ENCODE measurements around the gene RND2. TPM values are rescaled to one million over a fixed set of nuclear protein-coding genes. Genes with fewer than 3 reads are reported as not detected.
A peak's percentile ranks its signal among the peaks of the same experiment; 100 is the strongest.

The RND2 gene
- total and polyA plus RNA-seq, 2 of the 13 experiments (the other 11 are each of a cell fraction or from before 2014, with no cell fraction given): 0.05 to 0.11 TPM

- TF ChIP-seq AKNA (CRISPR knock-in tag; IDR thresholded peaks at IDR 0.05; ENCODE audit: borderline replicate concordance) (no peak), ZNF207 (IDR thresholded peaks at IDR 0.05; ENCODE audit: borderline replicate concordance) (no peak), CTCF (CRISPR knock-in tag; IDR thresholded peaks at IDR 0.05) (no peak), SCMH1 (CRISPR knock-in tag; IDR thresholded peaks at IDR 0.05; ENCODE audit: borderline replicate concordance) (no peak), GTF3A (CRISPR knock-in tag; conservative IDR thresholded peaks at IDR 0.05) (no peak), ZFP37 (CRISPR knock-in tag; IDR thresholded peaks at IDR 0.05; ENCODE audit: borderline replicate concordance) (peak; percentile 23; the same call in 1 of the 2 replicates), HNRNPL (IDR thresholded peaks at IDR 0.05; ENCODE audit: low read depth, low read length) (no peak), ZNF660 (CRISPR knock-in tag; IDR thresholded peaks at IDR 0.05; ENCODE audit: borderline replicate concordance, low read depth) (no peak), ZNF451 (CRISPR knock-in tag; IDR thresholded peaks at IDR 0.05) (peak; percentile 33; the same call in 1 of the 2 replicates), PTBP1 (IDR thresholded peaks at IDR 0.05; ENCODE audit: low read depth, low read length, poor library complexity, severe bottlenecking) (peak; percentile 31)
- TF ChIP-seq, protein P1, sequence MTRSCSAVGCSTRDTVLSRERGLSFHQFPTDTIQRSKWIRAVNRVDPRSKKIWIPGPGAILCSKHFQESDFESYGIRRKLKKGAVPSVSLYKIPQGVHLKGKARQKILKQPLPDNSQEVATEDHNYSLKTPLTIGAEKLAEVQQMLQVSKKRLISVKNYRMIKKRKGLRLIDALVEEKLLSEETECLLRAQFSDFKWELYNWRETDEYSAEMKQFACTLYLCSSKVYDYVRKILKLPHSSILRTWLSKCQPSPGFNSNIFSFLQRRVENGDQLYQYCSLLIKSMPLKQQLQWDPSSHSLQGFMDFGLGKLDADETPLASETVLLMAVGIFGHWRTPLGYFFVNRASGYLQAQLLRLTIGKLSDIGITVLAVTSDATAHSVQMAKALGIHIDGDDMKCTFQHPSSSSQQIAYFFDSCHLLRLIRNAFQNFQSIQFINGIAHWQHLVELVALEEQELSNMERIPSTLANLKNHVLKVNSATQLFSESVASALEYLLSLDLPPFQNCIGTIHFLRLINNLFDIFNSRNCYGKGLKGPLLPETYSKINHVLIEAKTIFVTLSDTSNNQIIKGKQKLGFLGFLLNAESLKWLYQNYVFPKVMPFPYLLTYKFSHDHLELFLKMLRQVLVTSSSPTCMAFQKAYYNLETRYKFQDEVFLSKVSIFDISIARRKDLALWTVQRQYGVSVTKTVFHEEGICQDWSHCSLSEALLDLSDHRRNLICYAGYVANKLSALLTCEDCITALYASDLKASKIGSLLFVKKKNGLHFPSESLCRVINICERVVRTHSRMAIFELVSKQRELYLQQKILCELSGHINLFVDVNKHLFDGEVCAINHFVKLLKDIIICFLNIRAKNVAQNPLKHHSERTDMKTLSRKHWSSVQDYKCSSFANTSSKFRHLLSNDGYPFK (CRISPR knock-in tag; IDR thresholded peaks at IDR 0.05; ENCODE audit: borderline replicate concordance): no peak
- TF ChIP-seq, protein P2, sequence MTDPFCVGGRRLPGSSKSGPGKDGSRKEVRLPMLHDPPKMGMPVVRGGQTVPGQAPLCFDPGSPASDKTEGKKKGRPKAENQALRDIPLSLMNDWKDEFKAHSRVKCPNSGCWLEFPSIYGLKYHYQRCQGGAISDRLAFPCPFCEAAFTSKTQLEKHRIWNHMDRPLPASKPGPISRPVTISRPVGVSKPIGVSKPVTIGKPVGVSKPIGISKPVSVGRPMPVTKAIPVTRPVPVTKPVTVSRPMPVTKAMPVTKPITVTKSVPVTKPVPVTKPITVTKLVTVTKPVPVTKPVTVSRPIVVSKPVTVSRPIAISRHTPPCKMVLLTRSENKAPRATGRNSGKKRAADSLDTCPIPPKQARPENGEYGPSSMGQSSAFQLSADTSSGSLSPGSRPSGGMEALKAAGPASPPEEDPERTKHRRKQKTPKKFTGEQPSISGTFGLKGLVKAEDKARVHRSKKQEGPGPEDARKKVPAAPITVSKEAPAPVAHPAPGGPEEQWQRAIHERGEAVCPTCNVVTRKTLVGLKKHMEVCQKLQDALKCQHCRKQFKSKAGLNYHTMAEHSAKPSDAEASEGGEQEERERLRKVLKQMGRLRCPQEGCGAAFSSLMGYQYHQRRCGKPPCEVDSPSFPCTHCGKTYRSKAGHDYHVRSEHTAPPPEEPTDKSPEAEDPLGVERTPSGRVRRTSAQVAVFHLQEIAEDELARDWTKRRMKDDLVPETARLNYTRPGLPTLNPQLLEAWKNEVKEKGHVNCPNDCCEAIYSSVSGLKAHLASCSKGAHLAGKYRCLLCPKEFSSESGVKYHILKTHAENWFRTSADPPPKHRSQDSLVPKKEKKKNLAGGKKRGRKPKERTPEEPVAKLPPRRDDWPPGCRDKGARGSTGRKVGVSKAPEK (CRISPR knock-in tag; IDR thresholded peaks at IDR 0.05; ENCODE audit: borderline replicate concordance): no peak
These were observed 4.0 kb upstream of the RND2 start (continued) for GRCh38 chr17:43020789-43021740.

All from HepG2 (cell line).